BLaER1 (cell line): ENCODE measurements around the gene GRB7.

Experiments
- H3K27ac ChIP-seq: shearing (Covaris generic); formaldehyde crosslinking; 2 replicates; pipeline ENCODE4 v1.8.1; 2022
- H3K27me3 ChIP-seq: shearing (Covaris generic); formaldehyde crosslinking; 2 replicates; pipeline ENCODE4 v1.8.1; 2022
- H3K36me3 ChIP-seq: shearing (Covaris generic); formaldehyde crosslinking; 2 replicates; pipeline ENCODE4 v1.8.1; 2022
- H3K4me1 ChIP-seq: shearing (Covaris generic); formaldehyde crosslinking; 2 replicates; pipeline ENCODE4 v1.8.1; 2022
- H3K4me2 ChIP-seq: shearing (Covaris generic); formaldehyde crosslinking; 2 replicates; pipeline ENCODE4 v1.8.1; 2022
- H3K4me3 ChIP-seq: shearing (Covaris generic); formaldehyde crosslinking; 2 replicates; pipeline ENCODE4 v1.8.1; 2022
- H3K9ac ChIP-seq: shearing (Covaris generic); formaldehyde crosslinking; 2 replicates; pipeline ENCODE4 v1.8.1; 2022
- H3K9me3 ChIP-seq: shearing (Covaris generic); formaldehyde crosslinking; 2 replicates; pipeline ENCODE4 v1.8.1; 2022
- H4K20me1 ChIP-seq: shearing (Covaris generic); formaldehyde crosslinking; 2 replicates; pipeline ENCODE4 v1.8.1; 2022
- Cebpa-rat ChIP-seq: shearing (Covaris generic); IDR thresholded peaks from 2 replicates; pipeline ENCODE4 v1.8.1; 2022

Gene GRB7

DNA sequence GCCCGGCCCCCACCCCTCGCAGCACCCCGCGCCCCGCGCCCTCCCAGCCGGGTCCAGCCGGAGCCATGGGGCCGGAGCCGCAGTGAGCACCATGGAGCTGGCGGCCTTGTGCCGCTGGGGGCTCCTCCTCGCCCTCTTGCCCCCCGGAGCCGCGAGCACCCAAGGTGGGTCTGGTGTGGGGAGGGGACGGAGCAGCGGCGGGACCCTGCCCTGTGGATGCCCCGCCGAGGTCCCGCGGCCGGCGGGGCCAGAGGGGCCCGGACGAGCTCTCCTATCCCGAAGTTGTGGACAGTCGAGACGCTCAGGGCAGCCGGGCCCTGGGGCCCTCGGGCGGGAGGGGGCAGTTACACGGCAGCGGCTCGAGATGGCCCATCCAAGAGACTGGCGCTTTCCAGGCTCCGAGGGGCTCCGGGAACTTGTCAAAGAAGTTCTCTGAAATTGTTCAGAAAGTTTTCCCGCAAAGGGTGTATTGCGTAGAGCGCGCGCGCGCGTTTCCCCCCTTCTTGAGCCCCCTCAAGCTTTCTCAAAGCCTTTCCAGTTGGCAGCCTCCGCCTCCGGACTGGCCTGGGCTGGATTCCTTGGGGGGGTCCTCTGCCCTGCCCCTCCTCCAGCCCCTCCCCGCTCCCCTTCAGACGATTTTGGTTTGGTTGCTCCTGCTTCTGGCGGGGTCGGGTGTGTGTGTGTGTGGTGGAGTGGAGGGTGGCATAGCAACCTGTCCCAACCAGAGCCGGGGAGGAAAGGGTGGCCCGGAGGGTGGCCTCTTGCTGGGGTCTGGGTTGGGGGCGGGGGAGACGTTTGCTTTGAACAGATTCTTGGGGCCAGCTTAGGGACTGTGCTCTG, 37.4 kb upstream of the GRB7 start:
- no peak overlapping the region for H3K4me3 ChIP-seq

DNA sequence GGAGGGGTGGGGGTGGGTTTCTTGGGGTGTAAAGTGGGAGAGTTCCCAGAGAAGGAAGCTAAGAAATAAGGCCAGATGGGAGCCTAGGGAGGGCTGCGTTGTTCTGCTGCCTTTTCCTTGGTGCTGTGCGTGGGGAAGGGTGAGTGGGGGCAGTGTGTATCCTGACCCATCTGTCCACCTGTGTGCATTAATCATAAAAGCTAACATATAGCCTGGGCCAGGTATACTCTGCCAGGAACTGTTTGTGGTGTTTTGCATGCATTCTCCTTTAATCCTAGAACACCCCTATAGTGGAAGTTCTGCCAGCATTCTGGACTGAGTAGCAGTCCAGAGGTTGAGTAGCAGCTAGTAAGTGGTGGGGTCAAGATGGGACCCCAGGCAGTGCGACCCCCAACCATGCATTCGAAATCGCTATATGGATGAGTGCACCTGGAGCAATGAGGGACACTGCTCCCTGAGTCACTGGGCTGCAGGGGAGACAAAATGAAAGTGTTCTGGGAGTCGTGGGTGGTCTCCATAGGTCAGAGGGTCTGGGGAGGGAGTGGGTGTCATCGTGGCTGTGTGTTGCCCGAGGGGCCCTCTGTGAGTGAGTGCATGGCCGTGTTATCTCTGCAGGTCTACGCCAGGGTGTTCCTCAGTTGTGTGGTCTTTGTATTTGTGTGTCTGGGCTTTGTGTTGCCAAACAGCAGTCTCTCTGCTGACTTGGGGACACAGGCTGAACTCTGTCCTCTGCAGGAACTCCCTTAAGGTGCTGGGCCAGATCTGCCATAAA, 36.5 kb upstream of the GRB7 start:
- no peak for TF ChIP-seq Cebpa-rat
- Histone ChIP-seq H3K4me3 (no peak overlapping the region), H3K4me1 (peaks cover 31% of the 10 kb centered on the region), H3K4me2 (no peak overlapping the region), H3K36me3 (no peaks in the 10 kb centered on the region), H3K9me3 (no peaks in the 10 kb centered on the region), H4K20me1 (no peaks in the 10 kb centered on the region), H3K27me3 (peaks cover 39% of the 10 kb centered on the region), H3K9ac (no peak overlapping the region), H3K27ac (no peak overlapping the region)

More for the DNA sequence above, 37.4 kb upstream of the GRB7 start:
- TF ChIP-seq Cebpa-rat: no peak
- no peaks in the 10 kb centered on the region for H3K9me3 ChIP-seq
- no peaks in the 10 kb centered on the region for H3K36me3 ChIP-seq
- no peak overlapping the region for H3K27ac ChIP-seq
- no peaks in the 10 kb centered on the region for H4K20me1 ChIP-seq
- H3K27me3 ChIP-seq: peaks cover 39% of the 10 kb centered on the region
- no peak overlapping the region for H3K4me2 ChIP-seq
- peaks cover 22% of the 10 kb centered on the region for H3K4me1 ChIP-seq
- no peak overlapping the region for H3K9ac ChIP-seq

DNA sequence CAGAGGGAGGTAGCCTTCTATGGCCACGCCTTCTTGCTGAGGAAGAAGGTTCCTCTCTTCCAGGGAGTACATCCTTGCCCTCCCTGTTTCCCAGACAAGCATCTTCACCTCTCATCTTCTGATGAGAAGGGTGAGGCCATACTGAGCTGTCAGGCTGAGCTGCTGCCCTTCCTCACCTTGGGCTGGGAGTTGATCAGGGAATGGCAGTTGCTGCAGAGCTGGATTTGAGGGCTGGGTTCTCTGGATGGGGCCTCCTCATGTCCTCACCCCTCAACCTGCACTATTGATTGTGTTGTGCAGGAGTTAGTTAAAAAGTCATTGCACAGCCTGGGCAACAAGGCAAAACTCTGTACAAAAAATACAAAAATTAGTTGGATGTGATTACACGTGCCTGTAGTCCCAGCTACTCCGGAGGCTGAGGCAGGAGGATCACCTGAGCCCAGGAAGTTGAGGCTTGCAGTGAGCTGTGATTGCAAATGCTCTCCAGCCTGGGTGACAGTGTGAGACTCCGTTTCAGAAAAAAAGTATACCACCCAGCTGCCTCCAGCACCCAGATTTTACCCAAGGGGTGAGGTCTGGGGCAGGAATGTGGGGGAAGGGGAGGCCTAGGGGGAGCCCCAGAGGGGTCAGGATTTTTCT, 35.8 kb upstream of the GRB7 start:
- no peaks in the 10 kb centered on the region for H4K20me1 ChIP-seq
- no peak overlapping the region for H3K4me2 ChIP-seq
- no peaks in the 10 kb centered on the region for H3K36me3 ChIP-seq
- no peaks in the 10 kb centered on the region for H3K9me3 ChIP-seq
- no peak for TF ChIP-seq Cebpa-rat
- no peak overlapping the region for H3K27ac ChIP-seq
- H3K4me3 ChIP-seq: no peak overlapping the region
- peaks cover 38% of the 10 kb centered on the region for H3K4me1 ChIP-seq
- H3K9ac ChIP-seq: no peak overlapping the region
- H3K27me3 ChIP-seq: peaks cover 39% of the 10 kb centered on the region

DNA sequence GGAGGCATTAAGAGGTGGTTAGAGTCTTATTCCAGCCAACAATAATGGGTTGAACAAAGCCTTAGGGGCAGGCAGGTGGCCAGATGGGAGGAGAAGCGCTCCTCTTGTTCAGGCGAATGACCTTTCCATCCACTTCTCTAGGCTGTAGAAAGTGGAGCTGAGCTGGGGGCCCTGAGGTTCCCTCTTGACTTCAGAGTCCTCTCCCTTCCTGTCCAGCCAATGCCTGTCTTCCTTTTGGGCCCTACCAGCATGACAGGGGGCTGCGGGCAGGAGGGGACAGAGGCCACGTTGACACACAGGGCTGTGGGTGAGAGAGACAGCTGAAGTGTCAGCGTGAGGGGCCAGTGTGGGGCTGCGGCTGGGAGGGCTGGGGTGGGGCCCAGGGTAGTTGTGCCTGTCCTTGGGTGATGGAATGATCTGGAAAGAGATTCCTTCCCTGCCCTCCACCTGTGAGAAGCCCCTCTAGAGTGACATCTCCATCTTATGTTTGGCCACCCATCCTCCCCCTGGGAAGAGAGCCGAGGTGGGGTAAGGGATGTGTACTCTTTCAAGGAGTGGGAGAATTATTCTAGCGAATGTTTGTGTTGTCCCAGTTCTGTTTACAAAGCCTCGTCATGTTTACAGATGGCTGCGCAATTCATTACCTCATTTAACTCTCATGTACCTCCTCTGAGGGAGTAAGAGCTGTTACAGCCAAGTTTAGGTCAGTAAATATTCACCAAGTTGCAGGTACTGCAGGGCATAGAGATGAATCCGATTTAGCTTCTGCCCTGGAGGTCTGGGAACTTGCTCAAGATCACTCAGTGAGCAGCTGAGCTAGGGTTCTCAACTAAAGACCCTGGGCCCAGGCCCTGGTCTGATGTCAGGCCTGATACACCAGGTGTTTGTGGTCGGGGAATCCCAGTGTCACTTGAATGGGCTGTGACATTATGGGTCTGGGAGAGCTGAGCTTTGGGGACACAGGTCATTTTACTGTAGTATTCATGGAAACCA, 34.5 kb upstream of the GRB7 start:
- no peak overlapping the region for H3K4me3 ChIP-seq
- H4K20me1 ChIP-seq: no peaks in the 10 kb centered on the region
- H3K27me3 ChIP-seq: peaks cover 39% of the 10 kb centered on the region
- no peak for TF ChIP-seq Cebpa-rat
- peaks cover 51% of the 10 kb centered on the region for H3K4me1 ChIP-seq
- H3K9ac ChIP-seq: no peak overlapping the region
- peak overlapping the region; percentile 92 for H3K4me2 ChIP-seq
- no peaks in the 10 kb centered on the region for H3K9me3 ChIP-seq
- H3K36me3 ChIP-seq: no peaks in the 10 kb centered on the region
- no peak overlapping the region for H3K27ac ChIP-seq

DNA sequence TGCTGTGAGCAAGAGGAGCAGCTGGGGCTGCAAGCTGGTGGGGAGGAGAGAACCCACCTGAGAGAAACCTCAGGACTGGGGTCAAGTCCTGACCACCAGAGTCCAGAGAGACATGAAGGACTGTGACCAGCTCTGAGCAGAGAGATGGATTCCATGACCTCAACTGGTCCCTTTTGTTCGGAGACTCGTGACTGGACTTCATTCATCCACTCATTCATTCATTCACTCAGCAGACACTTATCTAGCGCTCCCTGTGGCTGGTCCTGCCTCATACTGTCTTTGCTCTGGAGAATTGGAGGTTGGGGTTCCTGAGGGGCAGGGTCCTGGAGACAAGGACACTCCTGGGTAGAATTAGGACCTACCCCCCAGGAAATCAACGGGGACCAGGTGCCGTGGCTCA, 33.8 kb upstream of the GRB7 start:
- H3K27ac ChIP-seq: no peak overlapping the region
- no peaks in the 10 kb centered on the region for H4K20me1 ChIP-seq
- peaks cover 32% of the 10 kb centered on the region for H3K27me3 ChIP-seq
- peaks cover 58% of the 10 kb centered on the region for H3K4me1 ChIP-seq
- no peak overlapping the region for H3K9ac ChIP-seq
- H3K4me2 ChIP-seq: peak overlapping the region; percentile 92
- TF ChIP-seq Cebpa-rat: no peak
- no peak overlapping the region for H3K4me3 ChIP-seq
- H3K9me3 ChIP-seq: no peaks in the 10 kb centered on the region
- H3K36me3 ChIP-seq: no peaks in the 10 kb centered on the region

DNA sequence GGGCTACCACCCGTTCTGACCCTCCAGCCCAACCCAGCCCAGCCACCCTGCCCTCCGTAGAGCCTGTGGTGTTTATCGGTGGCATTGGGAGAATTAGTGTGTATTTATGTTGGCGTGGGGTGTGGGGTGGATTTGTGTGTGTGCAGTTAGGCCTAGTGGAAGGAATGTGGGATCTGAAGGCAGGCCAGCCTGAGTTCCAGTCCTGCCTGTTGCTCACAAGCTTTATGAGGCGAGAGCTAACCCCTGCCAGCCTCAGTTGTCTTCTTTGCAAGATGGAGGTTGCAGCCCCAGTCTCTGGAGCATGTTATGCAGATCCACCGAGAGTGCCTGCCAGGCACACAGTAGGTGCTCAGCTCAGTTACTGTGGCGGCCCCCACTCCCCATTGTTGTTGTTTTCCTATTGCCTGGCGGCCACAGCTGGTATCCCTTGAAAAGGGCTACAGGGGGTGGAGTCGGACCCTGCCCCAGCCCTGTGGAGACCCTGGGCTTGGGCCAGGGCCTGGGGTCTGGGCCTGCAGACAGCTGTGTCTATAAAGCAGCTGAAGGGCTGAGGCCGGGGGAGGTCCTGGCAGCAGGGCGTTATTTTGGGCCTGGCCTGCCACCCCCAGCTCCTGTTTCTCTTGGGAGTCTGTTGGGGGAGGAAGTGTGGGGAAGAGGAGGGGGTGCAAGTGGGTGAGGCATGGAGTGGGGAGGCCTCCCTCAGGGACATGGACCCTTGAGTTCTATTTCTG, 32.8 kb upstream of the GRB7 start:
- Histone ChIP-seq H3K4me3 (0 out of 2 replicates have a peak overlapping the region, but pooled peaks have one; percentile 22), H3K27me3 (peaks cover 21% of the 10 kb centered on the region), H3K27ac (peak overlapping the region; percentile 70), H3K9me3 (no peaks in the 10 kb centered on the region), H3K4me1 (peaks cover 69% of the 10 kb centered on the region), H3K4me2 (peak overlapping the region; percentile 92), H3K9ac (peak overlapping the region; percentile 71), H4K20me1 (no peaks in the 10 kb centered on the region), H3K36me3 (no peaks in the 10 kb centered on the region)
- no peak for TF ChIP-seq Cebpa-rat

DNA sequence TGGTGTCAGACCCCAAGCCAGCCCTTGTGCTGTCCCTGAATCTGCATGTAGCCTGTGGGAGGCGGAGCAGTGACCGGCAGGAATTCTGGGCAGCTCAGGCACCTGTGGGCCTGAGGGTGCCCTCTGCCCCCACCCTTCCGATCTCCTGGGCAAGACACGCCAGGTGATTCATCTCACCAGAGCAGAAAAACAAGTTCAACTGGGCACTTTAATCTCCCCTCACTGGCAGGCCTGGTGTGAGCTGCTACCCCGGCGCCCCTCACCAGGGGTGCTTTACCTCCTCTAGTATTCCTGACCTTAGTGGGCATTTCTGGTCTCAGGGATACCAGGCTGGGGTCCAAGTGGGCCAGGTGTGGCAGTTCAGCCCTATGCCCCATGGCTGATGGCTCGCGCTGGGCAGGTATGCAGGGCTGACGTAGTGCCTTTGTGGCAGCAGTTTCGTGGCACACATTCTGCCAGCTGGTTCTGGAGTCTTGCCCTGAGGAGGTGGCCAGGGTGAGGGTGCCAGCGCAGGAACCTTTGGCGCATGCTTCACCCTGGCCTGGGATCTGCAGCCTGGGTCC, 31.9 kb upstream of the GRB7 start:
- Histone ChIP-seq H3K4me2 (peak overlapping the region; percentile 92), H3K27ac (peak overlapping the region; percentile 70), H3K27me3 (peaks cover 12% of the 10 kb centered on the region), H4K20me1 (no peaks in the 10 kb centered on the region), H3K9ac (peak overlapping the region; percentile 71), H3K36me3 (no peaks in the 10 kb centered on the region), H3K4me3 (0 out of 2 replicates have a peak overlapping the region, but pooled peaks have one; percentile 22), H3K4me1 (peaks cover 77% of the 10 kb centered on the region), H3K9me3 (no peaks in the 10 kb centered on the region)
- TF ChIP-seq Cebpa-rat: no peak

DNA sequence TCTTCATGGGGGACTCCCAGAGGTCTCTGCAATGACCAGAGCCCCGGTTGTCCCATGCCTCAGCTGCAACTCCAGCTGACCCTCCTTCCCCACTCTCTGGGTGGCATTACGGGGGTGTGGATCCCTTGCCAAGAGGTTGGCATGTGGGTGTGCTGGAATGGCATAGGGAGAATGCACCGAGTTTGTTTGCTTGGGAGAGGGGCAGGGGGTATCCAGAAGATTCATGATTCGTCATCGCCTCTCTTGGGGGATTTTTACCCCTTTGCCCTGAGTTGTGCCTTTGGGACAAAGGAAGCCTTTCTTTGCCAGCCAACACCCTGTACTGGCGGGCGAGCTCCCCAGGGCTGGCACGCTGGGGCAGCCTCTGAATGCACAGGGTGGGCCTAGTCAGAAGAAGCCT, 31.4 kb upstream of the GRB7 start:
- Histone ChIP-seq H3K4me3 (no peak overlapping the region), H3K4me1 (peaks cover 83% of the 10 kb centered on the region), H3K27me3 (peaks cover 7% of the 10 kb centered on the region), H3K27ac (peak overlapping the region; percentile 70; the same call in 1 of the 2 replicates), H4K20me1 (no peaks in the 10 kb centered on the region), H3K36me3 (no peaks in the 10 kb centered on the region), H3K4me2 (peak overlapping the region; percentile 92), H3K9ac (no peak overlapping the region), H3K9me3 (no peaks in the 10 kb centered on the region)
- TF ChIP-seq Cebpa-rat: no peak
